HepG2 (cell line): ENCODE data around the gene CEBPE. TPM values are rescaled to one million over a fixed set of nuclear protein-coding genes. Genes with fewer than 3 reads are reported as not detected.

Experiments used
- BCLAF1 ChIP-seq: fragments of 450-650 bp; IDR thresholded peaks from 2 replicates; pipeline ENCODE4 v1.6.1; 2017; ENCODE audit warnings: mild to moderate bottlenecking
- EED ChIP-seq: sonication (generic); formaldehyde crosslinking; IDR thresholded peaks from 2 replicates; pipeline ENCODE4 v1.5.0; 2020; ENCODE audit warnings: mild to moderate bottlenecking, missing genetic modification reagents
- FLYWCH1 ChIP-seq: sonication (generic); formaldehyde crosslinking; IDR thresholded peaks from 2 replicates; pipeline ENCODE4 v1.8.1; 2023; ENCODE audit warnings: mild to moderate bottlenecking, missing genetic modification reagents
- GPN1 ChIP-seq: sonication (generic); formaldehyde crosslinking; IDR thresholded peaks from 2 replicates; pipeline ENCODE4 v1.5.1; 2020; ENCODE audit warnings: missing genetic modification reagents, borderline replicate concordance
- HOMEZ ChIP-seq: IDR thresholded peaks from 2 replicates; pipeline ENCODE4 v1.6.1; 2016; ENCODE audit warnings: low read depth
- KIAA2018 ChIP-seq: sonication (generic); formaldehyde crosslinking; IDR thresholded peaks from 2 replicates; pipeline ENCODE4 v1.5.0; 2020; ENCODE audit warnings: mild to moderate bottlenecking, missing genetic modification reagents, borderline replicate concordance
- PLSCR1 ChIP-seq: sonication (generic); formaldehyde crosslinking; IDR thresholded peaks from 2 replicates; pipeline ENCODE4 v1.5.0; 2020; ENCODE audit warnings: missing genetic modification reagents, mild to moderate bottlenecking, borderline replicate concordance
- SMAD9 ChIP-seq: sonication (generic); formaldehyde crosslinking; IDR thresholded peaks from 2 replicates; pipeline ENCODE4 v1.5.1; 2020; ENCODE audit warnings: mild to moderate bottlenecking, missing genetic modification reagents
- SUZ12 ChIP-seq: fragments of 150-350 bp; IDR thresholded peaks from 2 replicates; pipeline ENCODE4 v1.6.1; 2014; ENCODE audit warnings: low read depth, low read length
- TCF7L2 ChIP-seq: IDR thresholded peaks from 2 replicates; pipeline ENCODE4 v1.6.1; 2011; ENCODE audit warnings: mild to moderate bottlenecking, low read depth, low read length, moderate library complexity
- ZC3H4 ChIP-seq: sonication (generic); formaldehyde crosslinking; IDR thresholded peaks from 2 replicates; pipeline ENCODE4 v1.4.0; 2020; ENCODE audit warnings: missing genetic modification reagents, borderline replicate concordance
- ZFYVE20 ChIP-seq: sonication (generic); formaldehyde crosslinking; IDR thresholded peaks from 2 replicates; pipeline ENCODE4 v1.8.0; 2023; ENCODE audit warnings: low read depth, mild to moderate bottlenecking, moderate library complexity, missing genetic modification reagents, borderline replicate concordance
- ZNF18 ChIP-seq: sonication (generic); formaldehyde crosslinking; IDR thresholded peaks from 2 replicates; pipeline ENCODE4 v1.8.0; 2022; ENCODE audit warnings: mild to moderate bottlenecking, missing genetic modification reagents; ENCODE audit not compliant: insufficient replicate concordance
- ZNF790 ChIP-seq: sonication (generic); formaldehyde crosslinking; IDR thresholded peaks from 2 replicates; pipeline ENCODE4 v1.8.0; 2022; ENCODE audit warnings: missing genetic modification reagents, mild to moderate bottlenecking, borderline replicate concordance
- polyA plus RNA-seq, 8 experiments: library from polyadenylated mRNA; depleted of rRNA in 3 of 8; stranded (reverse) in 7 of 8; unstranded in 1 of 8; fragments of >200 nt; fragmentation: Illumina TruSeq in 4 of 8; extraction: Trizol in 4 of 8; gene quantifications; 2 replicates each; pipeline versions ENCODE4 v1.2.1 to v1.2.3, GENCODE V29; 2011 to 2016; ENCODE audit warnings: low read depth in 4 of 8, missing spikeins in 1 of 8, mixed read lengths in 1 of 8; ENCODE audit not compliant: insufficient read depth in 1 of 8
- total RNA-seq, 5 experiments: library from RNA; depleted of rRNA; stranded (reverse); fragments of >200 nt; fragmentation: Illumina TruSeq; extraction: Trizol; gene quantifications; 2 replicates each; pipeline ENCODE4 v1.2.3, GENCODE V29; 2016; ENCODE audit warnings: low read depth in 1 of 5

The CEBPE gene
- total and polyA plus RNA-seq, 2 of the 13 experiments (the other 11 are each of a cell fraction or from before 2014, with no cell fraction given), result 0.09 to 0.11 TPM

- TF ChIP-seq KIAA2018 (CRISPR knock-in tag) (peak; percentile 88; the same call in 1 of the 2 replicates), ZNF790 (peak; percentile 99), BCLAF1 (no peak), FLYWCH1 (no peak), ZFYVE20 (CRISPR knock-in tag) (0 out of 2 replicates have a peak, but pooled peaks have one; percentile 86), SMAD9 (CRISPR knock-in tag) (peak; percentile 98), SUZ12 (no peak; the same call in 1 of the 2 replicates), EED (CRISPR knock-in tag) (peak; percentile 99), PLSCR1 (CRISPR knock-in tag) (no peak), TCF7L2 (no peak), HOMEZ (CRISPR knock-in tag) (no peak), GPN1 (peak; percentile 95), ZC3H4 (peak; percentile 83), ZNF18 (CRISPR knock-in tag) (peak; percentile 83)
Measured at GRCh38 chr14:23094666-23095195, 24.3 kb downstream of the CEBPE start, which contains the start of gene ACIN1 (continued).
